ENCODE measurements around the gene TP73.

Gene TP73

GRCh38 chr1:3676581-3677470, 24.5 kb downstream of the TP73 start:
- TF ChIP-seq, protein P1, sequence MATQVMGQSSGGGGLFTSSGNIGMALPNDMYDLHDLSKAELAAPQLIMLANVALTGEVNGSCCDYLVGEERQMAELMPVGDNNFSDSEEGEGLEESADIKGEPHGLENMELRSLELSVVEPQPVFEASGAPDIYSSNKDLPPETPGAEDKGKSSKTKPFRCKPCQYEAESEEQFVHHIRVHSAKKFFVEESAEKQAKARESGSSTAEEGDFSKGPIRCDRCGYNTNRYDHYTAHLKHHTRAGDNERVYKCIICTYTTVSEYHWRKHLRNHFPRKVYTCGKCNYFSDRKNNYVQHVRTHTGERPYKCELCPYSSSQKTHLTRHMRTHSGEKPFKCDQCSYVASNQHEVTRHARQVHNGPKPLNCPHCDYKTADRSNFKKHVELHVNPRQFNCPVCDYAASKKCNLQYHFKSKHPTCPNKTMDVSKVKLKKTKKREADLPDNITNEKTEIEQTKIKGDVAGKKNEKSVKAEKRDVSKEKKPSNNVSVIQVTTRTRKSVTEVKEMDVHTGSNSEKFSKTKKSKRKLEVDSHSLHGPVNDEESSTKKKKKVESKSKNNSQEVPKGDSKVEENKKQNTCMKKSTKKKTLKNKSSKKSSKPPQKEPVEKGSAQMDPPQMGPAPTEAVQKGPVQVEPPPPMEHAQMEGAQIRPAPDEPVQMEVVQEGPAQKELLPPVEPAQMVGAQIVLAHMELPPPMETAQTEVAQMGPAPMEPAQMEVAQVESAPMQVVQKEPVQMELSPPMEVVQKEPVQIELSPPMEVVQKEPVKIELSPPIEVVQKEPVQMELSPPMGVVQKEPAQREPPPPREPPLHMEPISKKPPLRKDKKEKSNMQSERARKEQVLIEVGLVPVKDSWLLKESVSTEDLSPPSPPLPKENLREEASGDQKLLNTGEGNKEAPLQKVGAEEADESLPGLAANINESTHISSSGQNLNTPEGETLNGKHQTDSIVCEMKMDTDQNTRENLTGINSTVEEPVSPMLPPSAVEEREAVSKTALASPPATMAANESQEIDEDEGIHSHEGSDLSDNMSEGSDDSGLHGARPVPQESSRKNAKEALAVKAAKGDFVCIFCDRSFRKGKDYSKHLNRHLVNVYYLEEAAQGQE (IDR thresholded peaks at IDR 0.05; ENCODE audit: insufficient read depth in 1 of 2, low read depth in 2 of 2, low read length in 2 of 2), result no peak
- no peak for TF ChIP-seq TAF1 (IDR thresholded peaks at IDR 0.05; ENCODE audit: borderline replicate concordance, insufficient read depth, low read length)
- TF ChIP-seq POLR2AphosphoS5 (IDR thresholded peaks at IDR 0.05; ENCODE audit: low read depth, low read length), result no peak
- no peak for TF ChIP-seq SIN3A (IDR thresholded peaks at IDR 0.05; ENCODE audit: borderline replicate concordance, insufficient read depth, low read length)
- TF ChIP-seq FOXP2 (optimal IDR thresholded peaks at IDR 0.05; ENCODE audit: borderline replicate concordance, extremely low read depth, extremely low read length, insufficient read depth), result no peak

GRCh38 chr1:3677484-3677883, 25.2 kb downstream of the TP73 start:
- TF ChIP-seq TAF1 (IDR thresholded peaks at IDR 0.05; ENCODE audit: borderline replicate concordance, insufficient read depth, low read length) (no peak), POLR2AphosphoS5 (IDR thresholded peaks at IDR 0.05; ENCODE audit: low read depth, low read length) (no peak), FOXP2 (optimal IDR thresholded peaks at IDR 0.05; ENCODE audit: borderline replicate concordance, extremely low read depth, extremely low read length, insufficient read depth) (no peak), SIN3A (IDR thresholded peaks at IDR 0.05; ENCODE audit: borderline replicate concordance, insufficient read depth, low read length) (no peak)
- TF ChIP-seq, protein P1 (IDR thresholded peaks at IDR 0.05; ENCODE audit: insufficient read depth in 1 of 2, low read depth in 2 of 2, low read length in 2 of 2), result no peak

DNA sequence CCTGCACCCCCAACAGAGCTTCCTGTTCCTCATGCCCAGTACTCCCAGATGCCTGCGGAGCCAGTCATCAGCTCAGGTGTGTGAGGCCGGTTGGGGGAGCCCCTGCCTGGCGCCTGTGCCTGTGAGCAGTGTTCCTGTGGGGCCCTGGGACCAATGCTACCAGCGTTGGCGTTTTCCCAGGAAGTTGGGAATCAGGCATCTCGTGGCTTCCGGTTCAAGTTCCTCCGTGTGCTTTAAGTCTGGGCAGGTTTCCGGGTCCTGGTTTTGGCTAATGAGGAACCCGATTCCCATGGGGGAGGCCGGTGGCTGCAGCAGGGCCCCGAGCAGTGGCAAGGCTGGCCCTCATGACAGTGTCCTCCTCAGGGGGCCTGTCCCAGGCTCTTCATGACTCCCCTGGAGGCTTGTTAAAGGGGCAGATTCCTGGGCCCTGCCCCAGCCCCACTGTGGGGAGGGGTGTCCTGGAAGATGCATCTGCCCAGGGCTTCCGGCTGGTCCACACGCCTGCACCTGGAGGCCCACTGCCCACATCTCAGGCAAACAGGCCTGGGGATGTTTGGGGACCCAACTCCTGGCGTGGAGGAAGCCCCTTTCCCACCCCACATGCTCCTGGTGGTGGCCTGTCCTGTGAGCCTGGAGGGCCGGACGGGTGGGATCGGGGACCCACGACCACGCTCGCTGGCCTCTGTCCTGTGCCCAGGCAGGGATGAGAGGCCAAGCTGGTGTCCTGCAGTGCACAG, 26.2 kb downstream of the TP73 start:
- TF ChIP-seq POLR2AphosphoS5 (IDR thresholded peaks at IDR 0.05; ENCODE audit: low read depth, low read length) (no peak), TAF1 (IDR thresholded peaks at IDR 0.05; ENCODE audit: borderline replicate concordance, insufficient read depth, low read length) (no peak), FOXP2 (optimal IDR thresholded peaks at IDR 0.05; ENCODE audit: borderline replicate concordance, extremely low read depth, extremely low read length, insufficient read depth) (no peak), SIN3A (IDR thresholded peaks at IDR 0.05; ENCODE audit: borderline replicate concordance, insufficient read depth, low read length) (no peak)
- TF ChIP-seq, protein P1 (IDR thresholded peaks at IDR 0.05; ENCODE audit: insufficient read depth in 1 of 2, low read depth in 2 of 2, low read length in 2 of 2), result no peak

DNA sequence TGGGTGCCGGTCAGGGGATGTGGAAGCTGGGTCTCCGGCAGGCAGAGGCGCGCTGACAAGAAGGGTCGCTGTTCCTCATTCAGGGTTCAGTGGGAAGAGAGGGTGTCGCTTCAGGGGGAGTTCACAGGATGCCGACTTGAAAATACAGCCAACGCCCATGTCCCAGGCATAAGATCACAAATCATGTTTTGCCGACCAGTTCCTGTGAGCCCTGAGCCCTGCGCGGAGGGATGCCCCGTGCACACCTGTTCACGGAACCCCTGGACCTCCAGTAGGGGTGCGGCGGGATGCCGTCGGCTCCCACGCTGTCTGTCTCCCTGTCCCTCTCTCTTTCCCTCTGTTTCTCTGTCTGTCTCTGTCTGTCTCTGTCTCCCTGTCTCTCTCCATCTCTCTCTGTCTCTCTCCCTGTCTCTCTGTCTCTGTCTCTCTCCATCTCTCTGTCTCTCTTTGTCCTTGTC, 26.8 kb downstream of the TP73 start:
- TF ChIP-seq, protein P1 (IDR thresholded peaks at IDR 0.05; ENCODE audit: insufficient read depth in 1 of 2, low read depth in 2 of 2, low read length in 2 of 2), result no peak
- no peak for TF ChIP-seq TAF1 (IDR thresholded peaks at IDR 0.05; ENCODE audit: borderline replicate concordance, insufficient read depth, low read length)
- TF ChIP-seq FOXP2 (optimal IDR thresholded peaks at IDR 0.05; ENCODE audit: borderline replicate concordance, extremely low read depth, extremely low read length, insufficient read depth), result no peak
- TF ChIP-seq SIN3A (IDR thresholded peaks at IDR 0.05; ENCODE audit: borderline replicate concordance, insufficient read depth, low read length), result no peak
- no peak for TF ChIP-seq POLR2AphosphoS5 (IDR thresholded peaks at IDR 0.05; ENCODE audit: low read depth, low read length)
